IMR-90 (cell line): ENCODE measurements around the gene ATP8B3. TPM values are rescaled to one million over a fixed set of nuclear protein-coding genes. Genes with fewer than 3 reads are reported as not detected.

ENCODE experiments used
- ATAC-seq: fragments of 200-7000 bp; cut with Tn5 transposase; 2 replicates; pipeline ENCODE4 v1.9.1; 2020; ENCODE audit warnings: low read depth, mild to moderate bottlenecking, moderate library complexity
- BruUV-seq: library from RNA; stranded (reverse); fragments of 400-500 nt; replicated peaks from 2 replicates; lab custom pipeline; 2021; lab: Mats Ljungman, UMichigan
- CTCF ChIA-PET: fragments of 300-600 bp; formaldehyde crosslinking; extraction: SDS; loops from one replicate; lab custom pipeline; 2021; ENCODE audit warnings: antibody characterized with exemption; lab: Yijun Ruan, JAX
- POLR2A ChIA-PET: fragments of 300-600 bp; sonication (Branson Sonifier 250); formaldehyde crosslinking; loops from one replicate; lab custom pipeline; 2022; ENCODE audit warnings: antibody characterized with exemption; ENCODE audit not compliant: unreplicated experiment; lab: Charles Lee
- DNase-seq: peaks from one replicate; pipeline ENCODE4 v3.0.0; 2013
- H2AFZ ChIP-seq: replicated peaks from 2 replicates; pipeline ENCODE3; 2013; ENCODE audit warnings: low read length, mild to moderate bottlenecking; ENCODE audit not compliant: poor library complexity
- H2AK5ac ChIP-seq: 2 replicates; pipeline ENCODE4 v1.6.1; 2013; ENCODE audit warnings: low read depth, low read length, inconsistent platforms
- H2AK9ac ChIP-seq: replicated peaks from 2 replicates; pipeline ENCODE3; 2013; ENCODE audit warnings: mild to moderate bottlenecking, low read depth, low read length, moderate library complexity; ENCODE audit not compliant: poor library complexity
- H2BK120ac ChIP-seq: 2 replicates; pipeline ENCODE4 v1.6.1; 2013; ENCODE audit warnings: low read depth, low read length, inconsistent platforms
- H2BK15ac ChIP-seq: 3 replicates; pipeline ENCODE4 v1.6.1; 2013; ENCODE audit warnings: low read depth, low read length, inconsistent platforms
- H2BK20ac ChIP-seq: 2 replicates; pipeline ENCODE4 v1.6.1; 2013; ENCODE audit warnings: low read depth, mild to moderate bottlenecking, inconsistent platforms, low read length, moderate library complexity
- H2BK5ac ChIP-seq: 2 replicates; pipeline ENCODE4 v1.6.1; 2013; ENCODE audit warnings: mild to moderate bottlenecking, low read depth, low read length, inconsistent platforms; ENCODE audit not compliant: poor library complexity, severe bottlenecking
- H3K14ac ChIP-seq: replicated peaks from 2 replicates; pipeline ENCODE4 v1.6.1; 2013; ENCODE audit warnings: low read depth, low read length, inconsistent platforms
- H3K18ac ChIP-seq: 2 replicates; pipeline ENCODE4 v1.6.1; 2013; ENCODE audit warnings: low read depth, low read length, control low read depth
- H3K23ac ChIP-seq: 2 replicates; pipeline ENCODE4 v1.6.1; 2013; ENCODE audit warnings: low read depth, low read length, inconsistent platforms
- H3K27ac ChIP-seq: 2 replicates; pipeline ENCODE4 v1.5.1; 2013; ENCODE audit warnings: mild to moderate bottlenecking, control low read depth, low read length; ENCODE audit not compliant: insufficient read depth
- H3K27me3 ChIP-seq: 2 replicates; pipeline ENCODE4 v1.6.1; 2013; ENCODE audit warnings: low read length; ENCODE audit not compliant: control insufficient read depth, insufficient read depth
- H3K36me3 ChIP-seq: 2 replicates; pipeline ENCODE4 v1.6.1; 2013; ENCODE audit warnings: low read length, mixed read lengths; ENCODE audit not compliant: control insufficient read depth, insufficient read depth
- H3K4ac ChIP-seq: 2 replicates; pipeline ENCODE4 v1.6.1; 2013; ENCODE audit warnings: low read depth, low read length, inconsistent platforms
- H3K4me1 ChIP-seq: 2 replicates; pipeline ENCODE4 v1.6.1; 2013; ENCODE audit warnings: low read length, mixed read lengths; ENCODE audit not compliant: control insufficient read depth, insufficient read depth
- H3K4me2 ChIP-seq: 2 replicates; pipeline ENCODE4 v1.6.1; 2013; ENCODE audit warnings: low read depth, mild to moderate bottlenecking, control low read depth, low read length, moderate library complexity
- H3K4me3 ChIP-seq: 2 replicates; pipeline ENCODE4 v1.5.1; 2013; ENCODE audit warnings: low read depth, mild to moderate bottlenecking, control low read depth, low read length, moderate library complexity; ENCODE audit not compliant: insufficient read depth
- H3K56ac ChIP-seq: 2 replicates; pipeline ENCODE4 v1.6.1; 2013; ENCODE audit warnings: low read length, inconsistent platforms; ENCODE audit not compliant: insufficient read depth; ENCODE audit errors: extremely low read depth
- H3K79me1 ChIP-seq, 2 experiments: 2 replicates each; pipeline ENCODE4 v1.6.1; 2013; ENCODE audit warnings: low read length in 2 of 2, inconsistent platforms in 1 of 2, low read depth in 1 of 2
- H3K9ac ChIP-seq: 2 replicates; pipeline ENCODE4 v1.6.1; 2013; ENCODE audit warnings: low read depth, low read length, control low read depth
- H3K9me1 ChIP-seq: 2 replicates; pipeline ENCODE4 v1.6.1; 2013; ENCODE audit warnings: low read length, inconsistent platforms; ENCODE audit not compliant: insufficient read depth
- H3K9me3 ChIP-seq: 2 replicates; pipeline ENCODE4 v1.6.1; 2013; ENCODE audit warnings: low read length; ENCODE audit not compliant: control insufficient read depth, insufficient read depth
- H4K20me1 ChIP-seq: 2 replicates; pipeline ENCODE4 v1.6.1; 2013; ENCODE audit warnings: low read length, inconsistent platforms; ENCODE audit not compliant: insufficient read depth
- H4K5ac ChIP-seq: 2 replicates; pipeline ENCODE4 v1.6.1; 2013; ENCODE audit warnings: mild to moderate bottlenecking, low read depth, low read length, control low read depth
- H4K8ac ChIP-seq, 2 experiments: 2 replicates each; pipeline ENCODE4 v1.6.1; 2013; ENCODE audit warnings: low read depth in 2 of 2, low read length in 2 of 2, control low read depth in 1 of 2, inconsistent platforms in 1 of 2
- H4K91ac ChIP-seq: 2 replicates; pipeline ENCODE4 v1.6.1; 2013; ENCODE audit warnings: low read depth, low read length, inconsistent platforms; ENCODE audit not compliant: insufficient read depth
- BHLHE40 ChIP-seq: fragments of 150-350 bp; IDR thresholded peaks from 2 replicates; pipeline ENCODE4 v1.6.1; 2016; ENCODE audit warnings: mild to moderate bottlenecking, low read depth, low read length
- CHD1 ChIP-seq: IDR thresholded peaks from 2 replicates; pipeline ENCODE4 v1.6.1; 2012; ENCODE audit warnings: low read depth, low read length, improper control_type of control experiment
- CTCF ChIP-seq: conservative IDR thresholded peaks from 2 replicates; pipeline ENCODE4 v1.5.1; 2012; ENCODE audit warnings: mild to moderate bottlenecking, low read depth, low read length, improper control_type of control experiment
- MAFK ChIP-seq: IDR thresholded peaks from 2 replicates; pipeline ENCODE4 v1.6.1; 2012; ENCODE audit warnings: low read depth, low read length, improper control_type of control experiment
- MAZ ChIP-seq: IDR thresholded peaks from 2 replicates; pipeline ENCODE4 v1.6.1; 2012; ENCODE audit warnings: low read depth, mild to moderate bottlenecking, low read length, improper control_type of control experiment, moderate library complexity, borderline replicate concordance
- MXI1 ChIP-seq: IDR thresholded peaks from 2 replicates; pipeline ENCODE4 v1.6.1; 2012; ENCODE audit warnings: low read depth, mild to moderate bottlenecking, low read length, moderate library complexity, borderline replicate concordance
- NFE2L2 ChIP-seq: fragments of 150-350 bp; IDR thresholded peaks from 2 replicates; pipeline ENCODE4 v1.6.1; 2016; ENCODE audit warnings: low read depth, mild to moderate bottlenecking, low read length
- RFX5 ChIP-seq: IDR thresholded peaks from 2 replicates; pipeline ENCODE4 v1.8.0; 2012; ENCODE audit warnings: low read depth, mild to moderate bottlenecking, low read length, moderate library complexity
- USF2 ChIP-seq: fragments of 150-350 bp; IDR thresholded peaks from 2 replicates; pipeline ENCODE4 v1.6.1; 2017; ENCODE audit warnings: mild to moderate bottlenecking, antibody characterized with exemption, low read length, low read depth
- WGBS, 2 experiments: methylation state at CpG; one replicate each; pipeline versions ENCODE4 v1.1.5 to v1.1.7; 2013; ENCODE audit warnings: missing lambda C conversion rate in 2 of 2; ENCODE audit not compliant: insufficient read length in 1 of 2; ENCODE audit errors: extremely low coverage in 2 of 2; 5-methylcytosine and 5-hydroxymethylcytosine counted together
- dilution Hi-C: fragments of 300-500 bp; cut with HindIII; formaldehyde crosslinking; loops from one replicate; pipeline ENCODE4 v1.14.3; 2018; ENCODE audit warnings: low sequenced_read_pairs; ENCODE audit not compliant: unreplicated experiment
- in situ Hi-C: fragments of 300-500 bp; cut with MboI; formaldehyde crosslinking; loops from 3 replicates; pipeline ENCODE4 v1.14.3; 2019; ENCODE audit warnings: low sequenced_read_pairs, inconsistent platforms, mixed read lengths
- intact Hi-C: fragments of 100-400 bp; cut with micrococcal nuclease; formaldehyde crosslinking; loops from 2 replicates; pipeline ENCODE4 v1.10.0; 2022
- polyA plus RNA-seq, 3 experiments: library from polyadenylated mRNA; depleted of rRNA; stranded (reverse); fragments of >200 nt; gene quantifications; 2 replicates each; pipeline ENCODE4 v1.2.3, GENCODE V29; 2012; ENCODE audit warnings: low replicate concordance in 1 of 3
- total RNA-seq: library from RNA; depleted of rRNA; stranded (reverse); fragments of >200 nt; gene quantifications from 2 replicates; pipeline ENCODE4 v1.2.3, GENCODE V29; 2012

ATP8B3 gene
- total and polyA plus RNA-seq, 2 of the 4 experiments (the other 2 are of a cell fraction) = 1.6 to 8.1 TPM

- Histone ChIP-seq H2AK9ac (no peak overlapping the region), H3K79me1 (no peaks in the 10 kb centered on the region), H4K5ac (no peak overlapping the region), H4K91ac (no peak overlapping the region), H3K36me3 (no peaks in the 10 kb centered on the region), H2BK20ac (no peak overlapping the region), H4K20me1 (no peaks in the 10 kb centered on the region), H3K9ac (no peak overlapping the region), H2AFZ (no peak overlapping the region), H3K18ac (no peak overlapping the region), H3K23ac (no peak overlapping the region), H2BK5ac (no peak overlapping the region), H2BK120ac (no peak overlapping the region), H3K9me1 (no peaks in the 10 kb centered on the region), H4K8ac (no peak overlapping the region), H3K4ac (no peak overlapping the region), H2AK5ac (no peak overlapping the region), H3K4me3 (no peak overlapping the region), H3K9me3 (peaks cover 18% of the 10 kb centered on the region), H2BK15ac (no peak overlapping the region), H3K27me3 (peaks cover 49% of the 10 kb centered on the region), H3K14ac (no peak overlapping the region), H3K27ac (no peak overlapping the region), H3K4me1 (no peaks in the 10 kb centered on the region), H3K56ac (no peak overlapping the region), H3K4me2 (no peak overlapping the region)
- intact Hi-C loops = no loop called here
- ChIA-PET POLR2A (no interaction called here), CTCF (interaction anchor here (1.2 kb wide), 1 partner anchor 9 kb away, joined by 3 read pairs; no protein-coding TSS in a partner anchor)
- BruUV-seq = no TSS peak
- TF ChIP-seq RFX5 = no peak
- no peak for TF ChIP-seq MAZ
- no peak for TF ChIP-seq BHLHE40
- TF ChIP-seq CHD1 = no peak
- TF ChIP-seq NFE2L2 = no peak
- no peak for TF ChIP-seq MAFK
- TF ChIP-seq MXI1 = no peak
- no peak for TF ChIP-seq CTCF
- TF ChIP-seq USF2 = no peak
- no peak for DNase-seq
- dilution Hi-C loops = no loop called here
- in situ Hi-C loops = loop anchor here (25.0 kb wide), 1 partner anchor 245 kb away; no protein-coding TSS in a partner anchor
- 63% methylated on average over 5 of the region's 7 CpGs; no CpG with 5 or more reads in 1 of the 2 experiments for WGBS, 2 experiments
- no peak for ATAC-seq
These were observed 29.6 kb downstream of the ATP8B3 start for GRCh38 chr19:1782521-1782920.
